Omental fat pad (tissue), 4 donors: ENCODE data around the gene PUM2. TPM values are rescaled to one million over a fixed set of nuclear protein-coding genes. Genes with fewer than 3 reads are reported as not detected.

Experiments used
- ATAC-seq: fragments of 150-250 bp; one replicate; pipeline ENCODE4 v1.9.1; 2016; ENCODE audit warnings: mild to moderate bottlenecking, moderate library complexity; ENCODE audit not compliant: low FRiP score
- DNase-seq: peaks from one replicate; pipeline ENCODE4 v3.0.0-alpha.2; 2019; ENCODE audit warnings: low spot score
- CTCF ChIP-seq, 3 donors: fragments of 450-650 bp; IDR thresholded peaks; one replicate each; pipeline ENCODE4 v1.5.1; 2016 to 2017; ENCODE audit warnings: antibody characterized with exemption in 3 of 3, mild to moderate bottlenecking in 3 of 3, moderate library complexity in 2 of 3
- total RNA-seq, 4 donors: library from RNA; depleted of rRNA; stranded (reverse); fragments of >200 nt; gene quantifications; one replicate each; pipeline ENCODE4 v1.1.0, GENCODE V29; 2016

PUM2 gene
- total RNA-seq, 4 donors from 2014 or later: 42.3 to 72.4 (median 57.8) TPM

- DNase-seq (no peak), ATAC-seq (no peak)
- no peak for TF ChIP-seq CTCF (IDR thresholded peaks at IDR 0.05)
These were observed 43.3 kb upstream of the PUM2 start for GRCh38 chr2:20393986-20394385.

DNA sequence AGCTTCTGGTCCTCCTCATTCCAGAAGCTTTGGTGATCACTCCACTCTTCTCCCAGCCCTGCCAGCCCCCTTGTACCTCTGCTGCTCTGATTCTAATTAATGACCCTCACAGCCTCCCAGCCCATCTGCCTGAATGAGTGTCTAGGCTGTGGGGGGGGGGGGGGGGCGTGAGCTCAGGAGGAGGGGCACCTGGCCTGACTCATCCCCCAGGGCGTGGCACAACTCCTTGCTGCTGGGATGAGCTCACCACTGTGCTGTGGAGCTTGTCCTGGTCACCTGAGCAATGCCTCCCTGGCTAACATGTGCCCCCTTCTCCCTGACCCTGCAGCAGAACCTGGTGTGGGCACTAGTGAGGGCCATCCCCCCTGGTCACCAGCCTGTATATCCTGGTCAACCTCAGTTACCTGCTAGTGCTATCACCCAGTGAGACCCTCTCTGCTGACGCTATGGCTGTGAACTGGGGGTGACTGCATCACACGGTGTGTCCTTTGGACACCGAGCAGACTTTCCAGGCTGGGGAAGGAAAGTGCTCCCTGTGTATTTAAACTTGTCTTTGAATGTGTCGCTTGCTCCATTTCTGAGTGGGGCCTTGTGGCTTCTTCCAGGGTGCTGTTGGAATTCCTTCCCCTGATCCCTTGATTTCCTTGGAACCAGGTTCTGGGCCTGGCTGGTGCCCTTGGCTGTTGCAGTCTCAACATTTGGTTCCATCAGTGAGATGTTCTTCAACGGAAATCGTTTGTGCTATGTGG lies 41.5 kb upstream of the PUM2 start:
- ATAC-seq (no peak), DNase-seq (no peak)
- no peak for TF ChIP-seq CTCF (IDR thresholded peaks at IDR 0.05)

GRCh38 chr2:20390524-20391123 lies 40.0 kb upstream of the PUM2 start:
- no peak for DNase-seq
- ATAC-seq: no peak
- TF ChIP-seq CTCF (IDR thresholded peaks at IDR 0.05): no peak

DNA sequence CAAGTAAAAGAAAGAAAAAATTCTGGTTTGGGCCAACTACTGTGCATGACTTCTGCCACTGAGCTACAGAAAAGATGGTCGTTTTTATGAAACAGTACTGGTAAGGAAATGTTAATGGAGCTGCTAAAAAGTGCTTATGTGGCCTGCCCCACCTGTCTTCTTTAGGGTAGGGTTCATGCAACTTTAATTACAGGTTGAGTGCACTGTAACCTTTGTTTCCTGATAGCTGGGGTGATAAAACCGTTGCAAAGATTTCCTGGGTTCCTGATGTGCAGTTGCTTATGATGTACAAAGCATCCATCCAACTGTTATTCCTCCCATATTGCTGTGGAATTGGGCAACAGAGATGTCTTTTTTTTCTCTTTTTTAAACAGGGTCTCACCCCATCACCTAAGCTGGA lies 34.3 kb upstream of the PUM2 start:
- TF ChIP-seq CTCF (IDR thresholded peaks at IDR 0.05): no peak
- ATAC-seq: no peak
- no peak for DNase-seq

DNA sequence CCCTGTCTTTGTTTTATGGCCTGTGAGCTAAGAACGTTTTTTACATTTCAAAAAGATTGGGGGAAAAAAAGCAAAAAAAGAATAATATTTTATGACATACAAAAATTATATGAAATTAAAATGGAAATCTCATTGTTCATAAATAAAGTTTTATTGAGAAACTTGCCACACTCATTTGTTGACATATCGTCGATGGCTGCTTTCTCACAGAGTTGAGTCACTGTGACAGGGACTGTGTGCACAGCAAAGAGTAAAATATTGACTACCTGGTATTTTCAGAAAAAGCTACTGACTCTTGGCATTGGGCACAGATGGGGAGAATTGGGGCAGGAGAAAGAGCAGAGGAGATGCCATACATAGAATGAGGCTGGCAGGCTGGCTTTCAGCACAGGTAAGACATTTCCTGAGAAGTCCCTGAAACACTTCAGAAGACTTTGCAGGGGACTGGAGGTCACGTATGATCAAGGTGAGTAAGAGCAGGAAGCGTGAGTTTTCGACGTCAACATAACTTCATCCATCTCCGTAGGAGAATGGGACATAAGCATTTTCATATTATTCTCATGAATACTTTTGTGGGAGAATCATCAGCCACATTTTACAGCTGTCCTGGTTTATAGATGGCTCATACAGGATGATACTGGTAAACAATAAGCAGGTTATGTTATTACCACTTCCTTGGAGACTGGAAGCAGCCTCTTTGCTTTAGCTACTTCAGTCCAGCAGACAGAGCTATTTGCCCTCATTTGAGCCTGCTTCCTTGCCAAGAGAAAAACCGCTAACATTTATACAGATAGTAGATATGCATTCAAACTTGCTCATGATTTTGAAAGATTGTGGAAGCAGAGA lies 32.5 kb upstream of the PUM2 start:
- TF ChIP-seq CTCF (IDR thresholded peaks at IDR 0.05): no peak
- ATAC-seq (no peak), DNase-seq (no peak)

- ATAC-seq (no peak), DNase-seq (no peak)
- TF ChIP-seq CTCF (IDR thresholded peaks at IDR 0.05): no peak
These were observed 30.8 kb upstream of the PUM2 start for GRCh38 chr2:20381457-20381856.
